HepG2 (cell line): ENCODE measurements around the gene RHOT1. TPM values are rescaled to one million over a fixed set of nuclear protein-coding genes. Genes with fewer than 3 reads are reported as not detected.

ENCODE experiments used
- ATAC-seq: fragments of 200-7000 bp; cut with Tn5 transposase; 3 replicates; pipeline ENCODE4 v1.9.1; 2020; ENCODE audit warnings: mild to moderate bottlenecking, moderate library complexity
- BruUV-seq: library from RNA; stranded (reverse); fragments of 400-500 nt; replicated peaks from 2 replicates; lab custom pipeline; 2021; lab: Mats Ljungman, UMichigan
- CTCF ChIA-PET: fragments of 300-600 bp; formaldehyde crosslinking; extraction: SDS; loops from one replicate; lab custom pipeline; 2021; ENCODE audit warnings: low total read pairs, inconsistent platforms, low intra/inter-chr PET ratio; lab: Yijun Ruan, JAX
- POLR2A ChIA-PET: fragments of 350-600 bp; sonication (Branson Sonifier 250); formaldehyde crosslinking; loops from one replicate; lab custom pipeline; 2020; ENCODE audit warnings: antibody characterized with exemption, inconsistent platforms; lab: Yijun Ruan, JAX
- DNase-seq: peaks from one replicate; pipeline ENCODE4 v3.0.0-alpha.2; 2015; ENCODE audit warnings: low spot score
- FAIRE-seq: peaks from 3 replicates; lab custom pipeline; 2011; peaks lifted over from hg19 to GRCh38; lab: Jason Lieb, UNC
- H2AFZ ChIP-seq: one replicate; pipeline ENCODE4 v1.6.1; 2011; ENCODE audit warnings: low read length, inconsistent platforms
- H3K27ac ChIP-seq: fragments of 300-600 bp; 3 replicates; pipeline ENCODE4 v1.8.0; 2011; ENCODE audit warnings: mixed run types, mild to moderate bottlenecking, mixed read lengths, low read length, inconsistent platforms; ENCODE audit not compliant: insufficient read depth; ENCODE audit errors: extremely low read length
- H3K27me3 ChIP-seq, 2 experiments: fragments of 200-600 bp in 1 of 2; 2 replicates in 1 of 2; 3 replicates in 1 of 2; pipeline versions ENCODE4 v1.6.0 to v1.8.0; 2011; ENCODE audit warnings: low read length in 2 of 2, mild to moderate bottlenecking in 2 of 2, moderate library complexity in 2 of 2, inconsistent platforms in 1 of 2; ENCODE audit not compliant: insufficient read depth in 2 of 2, control insufficient read depth in 1 of 2
- H3K36me3 ChIP-seq, 2 experiments: fragments of 200-600 bp in 1 of 2; replicated peaks in 1 of 2; 2 replicates in 1 of 2; 3 replicates in 1 of 2; pipeline versions ENCODE4 v1.5.1 to v1.8.0; 2011; ENCODE audit warnings: low read length in 2 of 2, inconsistent platforms in 1 of 2; ENCODE audit not compliant: insufficient read depth in 2 of 2, control insufficient read depth in 1 of 2
- H3K4me1 ChIP-seq: 2 replicates; pipeline ENCODE4 v1.5.1; 2012; ENCODE audit warnings: low read length, inconsistent platforms; ENCODE audit not compliant: insufficient read depth
- H3K4me2 ChIP-seq: 2 replicates; pipeline ENCODE4 v1.6.0; 2011; ENCODE audit warnings: low read depth, low read length, inconsistent platforms
- H3K4me3 ChIP-seq, 3 experiments: fragments of 200-600 bp in 1 of 3; sonication (generic), shearing (Covaris generic) in 1 of 3; replicated peaks in 1 of 3; 2 replicates each; pipeline ENCODE4 v1.5.1; 2011 to 2016; ENCODE audit warnings: low read length in 3 of 3, inconsistent platforms in 2 of 3, low read depth in 2 of 3, mild to moderate bottlenecking in 2 of 3, control low read depth in 1 of 3, mixed read lengths in 1 of 3; ENCODE audit not compliant: insufficient read depth in 1 of 3
- H3K79me2 ChIP-seq: one replicate; pipeline ENCODE4 v1.6.1; 2011; ENCODE audit warnings: low read length, inconsistent platforms; ENCODE audit not compliant: insufficient read depth
- H3K9ac ChIP-seq: 2 replicates; pipeline ENCODE4 v1.6.0; 2011; ENCODE audit warnings: mild to moderate bottlenecking, low read depth, low read length, inconsistent platforms; ENCODE audit not compliant: insufficient read depth
- H3K9me3 ChIP-seq: 2 replicates; pipeline ENCODE4 v1.5.1; 2012; ENCODE audit warnings: mild to moderate bottlenecking, low read length
- H4K20me1 ChIP-seq: 2 replicates; pipeline ENCODE4 v1.6.0; 2011; ENCODE audit warnings: inconsistent platforms, mild to moderate bottlenecking, low read length, moderate library complexity; ENCODE audit not compliant: insufficient read depth
- ARID5B ChIP-seq: IDR thresholded peaks from 2 replicates; pipeline ENCODE4 v1.4.0; 2020; ENCODE audit warnings: mild to moderate bottlenecking, missing genetic modification reagents
- ATRX ChIP-seq: sonication (generic); formaldehyde crosslinking; IDR thresholded peaks from 2 replicates; pipeline ENCODE4 v1.4.0; 2020; ENCODE audit warnings: missing genetic modification reagents, borderline replicate concordance
- CC2D1A ChIP-seq: sonication (generic); formaldehyde crosslinking; IDR thresholded peaks from 2 replicates; pipeline ENCODE4 v1.8.1; 2023; ENCODE audit warnings: mild to moderate bottlenecking, missing genetic modification reagents
- CEBPG ChIP-seq: IDR thresholded peaks from 2 replicates; pipeline ENCODE4 v1.6.1; 2016
- FOXA3 ChIP-seq: IDR thresholded peaks from 2 replicates; pipeline ENCODE4 v1.6.1; 2016; ENCODE audit warnings: missing genetic modification reagents, missing compliant biosample characterization
- GPN1 ChIP-seq: sonication (generic); formaldehyde crosslinking; IDR thresholded peaks from 2 replicates; pipeline ENCODE4 v1.5.1; 2020; ENCODE audit warnings: missing genetic modification reagents, borderline replicate concordance
- IRF9 ChIP-seq: sonication (generic); formaldehyde crosslinking; IDR thresholded peaks from 2 replicates; pipeline ENCODE4 v1.8.0; 2022; ENCODE audit warnings: missing genetic modification reagents, mild to moderate bottlenecking, borderline replicate concordance
- KAT2B ChIP-seq: fragments of 150-350 bp; IDR thresholded peaks from 2 replicates; pipeline ENCODE4 v1.6.1; 2014; ENCODE audit warnings: low read depth, low read length, borderline replicate concordance
- MAF1 ChIP-seq: sonication (generic); formaldehyde crosslinking; IDR thresholded peaks from 2 replicates; pipeline ENCODE4 v1.5.0; 2020; ENCODE audit warnings: missing genetic modification reagents, borderline replicate concordance
- NR2F1 ChIP-seq, 2 experiments: fragments of 450-650 bp in 1 of 2; formaldehyde crosslinking in 1 of 2; IDR thresholded peaks; 2 replicates each; pipeline versions ENCODE4 v1.5.0 to v1.6.1; 2016 to 2020; ENCODE audit warnings: mild to moderate bottlenecking in 1 of 2, missing compliant biosample characterization in 1 of 2, missing genetic modification reagents in 1 of 2, moderate library complexity in 1 of 2
- RBM39 ChIP-seq: fragments of 200-400 bp; formaldehyde crosslinking; IDR thresholded peaks from one replicate; pipeline ENCODE4 v1.6.1; 2018; ENCODE audit warnings: antibody characterized with exemption, mild to moderate bottlenecking, low read depth, low read length; ENCODE audit not compliant: poor library complexity, severe bottlenecking
- SIN3A ChIP-seq: IDR thresholded peaks from 2 replicates; pipeline ENCODE4 v1.6.1; 2011; ENCODE audit warnings: low read depth, mild to moderate bottlenecking, control low read depth, low read length, borderline replicate concordance
- ZC3H13 ChIP-seq: sonication (generic); formaldehyde crosslinking; IDR thresholded peaks from 2 replicates; pipeline ENCODE4 v1.8.1; 2023; ENCODE audit warnings: mild to moderate bottlenecking, missing genetic modification reagents, moderate library complexity
- ZNF224 ChIP-seq: sonication (generic); formaldehyde crosslinking; IDR thresholded peaks from 2 replicates; pipeline ENCODE4 v1.5.0; 2020; ENCODE audit warnings: mild to moderate bottlenecking, missing genetic modification reagents
- ZNF296 ChIP-seq: sonication (generic); formaldehyde crosslinking; conservative IDR thresholded peaks from 2 replicates; pipeline ENCODE4 v1.5.0; 2020; ENCODE audit warnings: mild to moderate bottlenecking, missing genetic modification reagents
- ZNF496 ChIP-seq: sonication (generic); formaldehyde crosslinking; IDR thresholded peaks from 2 replicates; pipeline ENCODE4 v1.8.1; 2023; ENCODE audit warnings: mild to moderate bottlenecking, moderate library complexity, missing genetic modification reagents; ENCODE audit not compliant: insufficient replicate concordance
- ZNF547 ChIP-seq: sonication (generic); formaldehyde crosslinking; IDR thresholded peaks from 2 replicates; pipeline ENCODE4 v1.5.1; 2020; ENCODE audit warnings: mild to moderate bottlenecking, missing genetic modification reagents
- ZNF564 ChIP-seq: sonication (generic); formaldehyde crosslinking; IDR thresholded peaks from 2 replicates; pipeline ENCODE4 v1.8.1; 2023; ENCODE audit warnings: mild to moderate bottlenecking, missing genetic modification reagents
- ZNF792 ChIP-seq: IDR thresholded peaks from 2 replicates; pipeline ENCODE4 v1.6.1; 2016
- ZSCAN30 ChIP-seq: sonication (generic); formaldehyde crosslinking; IDR thresholded peaks from 2 replicates; pipeline ENCODE4 v1.5.0; 2020; ENCODE audit warnings: mild to moderate bottlenecking, missing genetic modification reagents
- WGBS: methylation state at CpG from one replicate; pipeline ENCODE4 v1.1.6; 2017; ENCODE audit warnings: low lambda C conversion rate; 5-methylcytosine and 5-hydroxymethylcytosine counted together
- in situ Hi-C: cut with HindIII; loops from 2 replicates; pipeline ENCODE4 v1.10.0; 2017; ENCODE audit warnings: low pct_unique_long_range_greater_than_20kb; ENCODE audit not compliant: extremely low pct_ligation_motif_present
- intact Hi-C: fragments of 100-400 bp; cut with micrococcal nuclease; formaldehyde crosslinking; loops from one replicate; pipeline ENCODE4 v1.10.0; 2022; ENCODE audit not compliant: unreplicated experiment
- polyA plus RNA-seq, 8 experiments: library from polyadenylated mRNA; depleted of rRNA in 3 of 8; stranded (reverse) in 7 of 8; unstranded in 1 of 8; fragments of >200 nt; fragmentation: Illumina TruSeq in 4 of 8; extraction: Trizol in 4 of 8; gene quantifications; 2 replicates each; pipeline versions ENCODE4 v1.2.1 to v1.2.3, GENCODE V29; 2011 to 2016; ENCODE audit warnings: low read depth in 4 of 8, missing spikeins in 1 of 8, mixed read lengths in 1 of 8; ENCODE audit not compliant: insufficient read depth in 1 of 8
- total RNA-seq, 5 experiments: library from RNA; depleted of rRNA; stranded (reverse); fragments of >200 nt; fragmentation: Illumina TruSeq; extraction: Trizol; gene quantifications; 2 replicates each; pipeline ENCODE4 v1.2.3, GENCODE V29; 2016; ENCODE audit warnings: low read depth in 1 of 5

The RHOT1 gene
- total and polyA plus RNA-seq, 2 of the 13 experiments (the other 11 are each of a cell fraction or from before 2014, with no cell fraction given), result 25.6 to 41.5 TPM

- H3K27ac ChIP-seq, result no peak overlapping the region
- POLR2A ChIA-PET, result no interaction called here
- no peaks in the 10 kb centered on the region for H3K36me3 ChIP-seq
- no TSS peak for BruUV-seq
- in situ Hi-C loops, result no loop called here
- H3K79me2 ChIP-seq, result no peaks in the 10 kb centered on the region
- H3K4me1 ChIP-seq, result no peaks in the 10 kb centered on the region
- no peak overlapping the region for H3K9ac ChIP-seq
- no peak for FAIRE-seq
- 75% methylated on average over 2 of the region's 2 CpGs for WGBS
- TF ChIP-seq ZC3H13 (CRISPR knock-in tag) (no peak), ATRX (no peak), GPN1 (no peak), ZNF547 (CRISPR knock-in tag) (no peak), RBM39 (no peak), ZNF564 (CRISPR knock-in tag) (no peak), ZNF792 (CRISPR knock-in tag) (no peak), SIN3A (no peak), MAF1 (CRISPR knock-in tag) (no peak), FOXA3 (no peak), NR2F1 (CRISPR knock-in tag; IDR thresholded peaks at IDR 0.05) (no peak), KAT2B (no peak), ZNF296 (CRISPR knock-in tag) (no peak), ZNF496 (CRISPR knock-in tag) (no peak), CC2D1A (CRISPR knock-in tag) (no peak), CEBPG (no peak), ZNF224 (CRISPR knock-in tag) (no peak), IRF9 (CRISPR knock-in tag) (no peak), ARID5B (CRISPR knock-in tag) (no peak), ZSCAN30 (CRISPR knock-in tag) (no peak)
- TF ChIP-seq, all 625 proteins: peak for 0
- Histone ChIP-seq H3K9me3 (no peaks in the 10 kb centered on the region), H4K20me1 (no peaks in the 10 kb centered on the region), H3K4me3 (no peak overlapping the region), H2AFZ (no peak overlapping the region), H3K27me3 (no peaks in the 10 kb centered on the region), H3K4me2 (no peak overlapping the region)
- intact Hi-C loops, result no loop called here
- CTCF ChIA-PET, result no interaction called here
- ATAC-seq, result no peak
- no peak for DNase-seq
Observed at GRCh38 chr17:32235588-32235987, 93.3 kb downstream of the RHOT1 start.
